Measurements from ENCODE around the gene ITPR3.

Gene ITPR3

GRCh38 chr6:33678932-33679490, 57.9 kb downstream of the ITPR3 start:
- H3K9me3 ChIP-seq: no peaks in the 10 kb centered on the region
- peak overlapping the region; percentile 68 for H3K4me2 ChIP-seq
- no peaks in the 10 kb centered on the region for H3K27me3 ChIP-seq
- no peak for TF ChIP-seq Cebpa-rat (IDR thresholded peaks at IDR 0.05)
- peak overlapping the region; percentile 69 for H3K27ac ChIP-seq
- H3K4me3 ChIP-seq: 0 out of 2 replicates have a peak overlapping the region, but pooled peaks have one; percentile 32
- H3K4me1 ChIP-seq: peaks cover 86% of the 10 kb centered on the region
- peak overlapping the region; percentile 21; the same call in 1 of the 2 replicates for H3K9ac ChIP-seq
- H3K36me3 ChIP-seq: peaks cover 70% of the 10 kb centered on the region
- no peaks in the 10 kb centered on the region for H4K20me1 ChIP-seq

- peak overlapping the region; percentile 21; the same call in 1 of the 2 replicates for H3K9ac ChIP-seq
- H3K4me2 ChIP-seq: peak overlapping the region; percentile 68
- no peak for TF ChIP-seq Cebpa-rat (IDR thresholded peaks at IDR 0.05)
- H3K4me1 ChIP-seq: peaks cover 83% of the 10 kb centered on the region
- peak overlapping the region; percentile 69 for H3K27ac ChIP-seq
- H4K20me1 ChIP-seq: no peaks in the 10 kb centered on the region
- H3K36me3 ChIP-seq: peaks cover 71% of the 10 kb centered on the region
- H3K27me3 ChIP-seq: no peaks in the 10 kb centered on the region
- no peaks in the 10 kb centered on the region for H3K9me3 ChIP-seq
- H3K4me3 ChIP-seq: no peak overlapping the region; the same call in 1 of the 2 replicates
These were observed 58.6 kb downstream of the ITPR3 start for GRCh38 chr6:33679761-33680160.

- Histone ChIP-seq H3K4me3 (no peak overlapping the region), H3K36me3 (peaks cover 75% of the 10 kb centered on the region), H3K4me1 (peaks cover 64% of the 10 kb centered on the region), H3K4me2 (peak overlapping the region; percentile 71), H3K27ac (peak overlapping the region; percentile 61), H3K9me3 (no peaks in the 10 kb centered on the region), H3K9ac (peak overlapping the region; percentile 41; the same call in 1 of the 2 replicates), H4K20me1 (no peaks in the 10 kb centered on the region), H3K27me3 (no peaks in the 10 kb centered on the region)
- TF ChIP-seq Cebpa-rat (IDR thresholded peaks at IDR 0.05): no peak
These were observed 61.2 kb downstream of the ITPR3 start for GRCh38 chr6:33682341-33682740.

GRCh38 chr6:33683051-33683571, 62.0 kb downstream of the ITPR3 start:
- Histone ChIP-seq H3K36me3 (peaks cover 75% of the 10 kb centered on the region), H3K4me2 (peak overlapping the region; percentile 71), H4K20me1 (no peaks in the 10 kb centered on the region), H3K27ac (peak overlapping the region; percentile 61), H3K9ac (peak overlapping the region; percentile 41; the same call in 1 of the 2 replicates), H3K4me3 (no peak overlapping the region), H3K9me3 (no peaks in the 10 kb centered on the region), H3K4me1 (peaks cover 63% of the 10 kb centered on the region), H3K27me3 (no peaks in the 10 kb centered on the region)
- TF ChIP-seq Cebpa-rat (IDR thresholded peaks at IDR 0.05): no peak

- H3K4me2 ChIP-seq: peak overlapping the region; percentile 71
- peak overlapping the region; percentile 61 for H3K27ac ChIP-seq
- TF ChIP-seq Cebpa-rat (IDR thresholded peaks at IDR 0.05): no peak
- H3K4me1 ChIP-seq: peaks cover 56% of the 10 kb centered on the region
- H3K27me3 ChIP-seq: no peaks in the 10 kb centered on the region
- H3K36me3 ChIP-seq: peaks cover 80% of the 10 kb centered on the region
- peak overlapping the region; percentile 41; the same call in 1 of the 2 replicates for H3K9ac ChIP-seq
- H3K9me3 ChIP-seq: no peaks in the 10 kb centered on the region
- H4K20me1 ChIP-seq: no peaks in the 10 kb centered on the region
- H3K4me3 ChIP-seq: no peak overlapping the region
These were observed 62.7 kb downstream of the ITPR3 start for GRCh38 chr6:33683576-33684427.

- Histone ChIP-seq H4K20me1 (no peaks in the 10 kb centered on the region), H3K4me3 (no peak overlapping the region), H3K4me1 (peaks cover 54% of the 10 kb centered on the region), H3K9ac (no peak overlapping the region), H3K27ac (peak overlapping the region; percentile 61; the same call in 1 of the 2 replicates), H3K9me3 (no peaks in the 10 kb centered on the region), H3K27me3 (no peaks in the 10 kb centered on the region), H3K36me3 (peaks cover 86% of the 10 kb centered on the region), H3K4me2 (peak overlapping the region; percentile 71; the same call in 1 of the 2 replicates)
- no peak for TF ChIP-seq Cebpa-rat (IDR thresholded peaks at IDR 0.05)
These were observed 63.3 kb downstream of the ITPR3 start for GRCh38 chr6:33684428-33684896.

DNA sequence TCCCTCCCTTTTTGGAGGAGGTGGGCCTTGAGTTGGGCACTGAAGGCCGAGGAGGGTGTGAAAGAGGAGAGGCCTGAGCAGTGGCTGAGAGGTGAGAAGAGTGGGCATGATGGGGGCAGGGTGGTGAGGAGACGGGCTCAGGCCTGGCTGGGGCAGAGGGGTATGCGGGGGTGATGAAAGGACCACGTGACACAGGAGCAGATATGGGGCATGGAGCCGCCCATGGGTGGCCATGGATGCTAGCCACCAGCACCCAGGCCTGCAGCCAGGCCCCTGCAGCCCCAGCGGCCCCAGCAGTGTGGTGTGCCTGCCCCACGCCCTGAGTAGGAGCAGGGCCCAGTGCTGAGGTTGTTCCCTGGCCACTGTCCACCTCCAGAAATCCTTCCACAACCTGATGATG, 63.9 kb downstream of the ITPR3 start:
- H3K36me3 ChIP-seq: peaks cover 86% of the 10 kb centered on the region
- no peaks in the 10 kb centered on the region for H3K9me3 ChIP-seq
- peak overlapping the region; percentile 61; the same call in 1 of the 2 replicates for H3K27ac ChIP-seq
- no peak overlapping the region for H3K4me2 ChIP-seq
- H3K9ac ChIP-seq: no peak overlapping the region
- no peak overlapping the region for H3K4me3 ChIP-seq
- peaks cover 53% of the 10 kb centered on the region for H3K4me1 ChIP-seq
- H3K27me3 ChIP-seq: no peaks in the 10 kb centered on the region
- no peaks in the 10 kb centered on the region for H4K20me1 ChIP-seq
- no peak for TF ChIP-seq Cebpa-rat (IDR thresholded peaks at IDR 0.05)

- H4K20me1 ChIP-seq: no peaks in the 10 kb centered on the region
- no peak for TF ChIP-seq Cebpa-rat (IDR thresholded peaks at IDR 0.05)
- peaks cover 86% of the 10 kb centered on the region for H3K36me3 ChIP-seq
These were observed 64.5 kb downstream of the ITPR3 start for GRCh38 chr6:33685411-33686224.

DNA sequence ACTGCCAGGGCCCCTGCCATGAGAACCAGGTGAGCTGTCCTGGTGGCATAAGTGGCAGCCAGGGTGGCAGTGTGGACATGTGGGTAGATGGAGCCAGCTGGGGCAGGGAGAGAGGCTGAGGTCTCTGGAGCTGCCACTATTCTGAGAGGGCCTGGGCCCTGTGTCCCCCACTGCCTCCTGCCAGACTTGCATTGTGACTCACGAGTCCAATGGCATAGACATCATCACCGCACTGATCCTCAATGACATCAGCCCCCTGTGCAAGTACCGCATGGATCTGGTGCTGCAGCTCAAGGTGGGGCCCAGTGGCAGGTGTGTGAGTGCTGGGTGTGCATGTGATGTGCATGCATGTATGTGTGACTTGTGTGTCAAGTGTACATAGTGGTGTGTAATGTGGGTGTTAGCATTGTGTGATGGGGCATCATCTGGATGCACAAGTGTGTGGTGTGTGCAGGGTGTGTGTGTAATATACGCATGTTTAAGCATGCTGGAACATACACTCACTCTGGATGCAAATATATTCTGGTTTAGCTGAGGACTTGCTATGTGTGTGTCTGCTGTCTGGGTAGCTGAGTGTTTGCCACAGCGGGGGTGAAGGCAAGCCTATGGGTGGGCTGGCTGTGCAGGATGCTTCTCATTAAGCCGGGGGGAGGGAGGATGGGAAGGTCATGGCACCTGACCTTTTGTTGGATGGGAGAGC, 65.3 kb downstream of the ITPR3 start:
- Histone ChIP-seq H3K27ac (no peak overlapping the region), H3K4me2 (no peak overlapping the region), H3K9me3 (no peaks in the 10 kb centered on the region), H4K20me1 (no peaks in the 10 kb centered on the region), H3K4me1 (peaks cover 60% of the 10 kb centered on the region), H3K9ac (no peak overlapping the region), H3K27me3 (no peaks in the 10 kb centered on the region), H3K4me3 (no peak overlapping the region), H3K36me3 (peaks cover 89% of the 10 kb centered on the region)
- no peak for TF ChIP-seq Cebpa-rat (IDR thresholded peaks at IDR 0.05)

More at GRCh38 chr6:33685411-33686224, 64.5 kb downstream of the ITPR3 start:
- H3K4me2 ChIP-seq: no peak overlapping the region
- no peaks in the 10 kb centered on the region for H3K9me3 ChIP-seq
- H3K9ac ChIP-seq: no peak overlapping the region
- H3K27me3 ChIP-seq: no peaks in the 10 kb centered on the region
- no peak overlapping the region for H3K27ac ChIP-seq
- no peak overlapping the region for H3K4me3 ChIP-seq
- peaks cover 52% of the 10 kb centered on the region for H3K4me1 ChIP-seq

All from BLaER1 (cell line).